SJSA1 (cell line): Measurements from ENCODE around the gene DTX3. TPM values are rescaled to one million over a fixed set of nuclear protein-coding genes. Genes with fewer than 3 reads are reported as not detected.
"Not testable (repeated sequence)": the region's sequence is repeated elsewhere in the genome, so short reads cannot be mapped to it uniquely, and the experiment has no call there.

Experiments
- DNase-seq, 2 experiments: peaks; one replicate each; pipeline ENCODE4 v3.0.0-alpha.2; 2015 to 2020; ENCODE audit warnings: low spot score in 2 of 2, low read depth in 1 of 2
- H3K27ac ChIP-seq: fragments of 250-450 bp; sonication (Bioruptor Pico); 2 replicates; pipeline ENCODE4 v1.5.1; 2020; ENCODE audit warnings: mild to moderate bottlenecking, moderate library complexity
- H3K27me3 ChIP-seq: fragments of 250-450 bp; sonication (Bioruptor Pico); replicated peaks from 2 replicates; pipeline ENCODE4 v1.5.1; 2020; ENCODE audit warnings: mild to moderate bottlenecking, moderate library complexity
- H3K36me3 ChIP-seq: fragments of 250-450 bp; sonication (Bioruptor Pico); 2 replicates; pipeline ENCODE4 v1.5.1; 2020; ENCODE audit warnings: mild to moderate bottlenecking
- H3K4me1 ChIP-seq: fragments of 250-450 bp; sonication (Bioruptor Pico); replicated peaks from 2 replicates; pipeline ENCODE4 v1.6.1; 2021; ENCODE audit warnings: mild to moderate bottlenecking
- H3K4me3 ChIP-seq: fragments of 250-450 bp; sonication (Bioruptor Pico); 2 replicates; pipeline ENCODE4 v1.5.1; 2020; ENCODE audit warnings: mild to moderate bottlenecking
- H3K9me3 ChIP-seq: fragments of 250-450 bp; sonication (Bioruptor Pico); replicated peaks from 2 replicates; pipeline ENCODE4 v1.5.1; 2020; ENCODE audit warnings: mild to moderate bottlenecking
- total RNA-seq: library from RNA; depleted of rRNA; stranded (reverse); fragments of >200 nt; shearing (Covaris generic); gene quantifications from 2 replicates; pipeline ENCODE4 v1.2.3, GENCODE V29; 2014; rRNA removed

The DTX3 gene, protein sequence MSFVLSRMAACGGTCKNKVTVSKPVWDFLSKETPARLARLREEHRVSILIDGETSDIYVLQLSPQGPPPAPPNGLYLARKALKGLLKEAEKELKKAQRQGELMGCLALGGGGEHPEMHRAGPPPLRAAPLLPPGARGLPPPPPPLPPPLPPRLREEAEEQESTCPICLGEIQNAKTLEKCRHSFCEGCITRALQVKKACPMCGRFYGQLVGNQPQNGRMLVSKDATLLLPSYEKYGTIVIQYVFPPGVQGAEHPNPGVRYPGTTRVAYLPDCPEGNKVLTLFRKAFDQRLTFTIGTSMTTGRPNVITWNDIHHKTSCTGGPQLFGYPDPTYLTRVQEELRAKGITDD
- 187 and 286 TPM in 2 replicates for total RNA-seq

DNA sequence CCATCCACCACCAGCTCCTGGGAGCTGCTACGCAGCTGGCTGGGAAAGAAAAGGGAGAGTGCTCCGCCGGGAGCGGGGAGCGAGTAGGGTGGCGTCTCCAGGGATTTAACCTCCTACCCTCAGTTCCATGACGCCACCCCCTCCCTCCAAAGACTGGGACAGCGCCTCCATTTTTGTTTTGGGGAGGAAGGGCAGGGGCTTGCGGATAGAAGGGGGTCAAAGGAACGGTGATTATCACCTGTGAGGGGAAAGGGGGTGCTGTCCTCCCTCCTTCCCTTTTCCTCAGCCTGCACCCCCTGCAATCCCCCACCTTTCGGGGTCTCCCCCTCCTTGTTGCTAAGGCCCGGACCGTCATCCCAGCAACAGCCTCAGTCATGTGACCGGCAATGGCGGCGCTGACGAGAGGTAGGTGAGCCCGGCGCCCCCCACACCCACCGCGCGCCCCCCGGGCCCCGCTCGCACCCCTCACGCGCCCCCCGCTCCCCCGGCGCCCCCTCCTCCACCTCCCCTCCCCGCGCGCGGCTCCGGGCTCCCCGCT lies at the start of gene DTX3:
Gene DTX3, plus strand, starts transcription at position 371 of the 538 bp plus-strand sequence. CDS start 1,694 bp downstream, outside the sequence.
- peaks cover 82% of the 10 kb centered on the region for H3K36me3 ChIP-seq
- H3K9me3 ChIP-seq, result 0 out of 2 replicates have a peak, but pooled peaks cover 4% of the 10 kb centered on the region
- peak within 1 kb of the TSS; percentile 69 for H3K27ac ChIP-seq
- peaks cover 23% of the 10 kb centered on the region for H3K4me1 ChIP-seq
- peak within 1 kb of the TSS; percentile 53 for H3K4me3 ChIP-seq
- no peaks in the 10 kb centered on the region for H3K27me3 ChIP-seq
- no peak for DNase-seq

DNA sequence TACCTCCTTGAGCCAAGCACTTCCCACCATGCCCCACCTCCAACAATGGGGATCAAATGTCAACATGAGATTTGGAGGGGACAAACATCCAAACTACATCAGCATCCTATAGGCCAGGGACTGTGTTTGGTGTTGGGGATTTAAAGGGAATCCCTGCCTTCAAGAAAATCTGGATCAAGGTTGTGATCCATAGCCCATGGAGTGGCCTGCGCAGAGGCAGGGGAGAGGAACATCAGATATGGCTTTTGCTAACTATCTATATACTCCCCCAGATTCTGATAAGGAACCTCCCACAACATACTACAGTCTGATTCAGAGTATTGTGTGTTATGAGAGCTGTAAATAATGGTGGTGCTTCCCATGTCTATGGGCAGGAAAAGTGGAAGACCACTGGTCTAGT lies 49.7 kb upstream of the DTX3 start:
- no peak overlapping the region for H3K27ac ChIP-seq
- no peaks in the 10 kb centered on the region for H3K9me3 ChIP-seq
- no peaks in the 10 kb centered on the region for H3K36me3 ChIP-seq
- no peak overlapping the region for H3K4me3 ChIP-seq
- 0 out of 2 replicates have a peak, but pooled peaks cover 4% of the 10 kb centered on the region for H3K27me3 ChIP-seq
- peaks cover 27% of the 10 kb centered on the region for H3K4me1 ChIP-seq
- DNase-seq, result peak; percentile 76 to 81

DNA sequence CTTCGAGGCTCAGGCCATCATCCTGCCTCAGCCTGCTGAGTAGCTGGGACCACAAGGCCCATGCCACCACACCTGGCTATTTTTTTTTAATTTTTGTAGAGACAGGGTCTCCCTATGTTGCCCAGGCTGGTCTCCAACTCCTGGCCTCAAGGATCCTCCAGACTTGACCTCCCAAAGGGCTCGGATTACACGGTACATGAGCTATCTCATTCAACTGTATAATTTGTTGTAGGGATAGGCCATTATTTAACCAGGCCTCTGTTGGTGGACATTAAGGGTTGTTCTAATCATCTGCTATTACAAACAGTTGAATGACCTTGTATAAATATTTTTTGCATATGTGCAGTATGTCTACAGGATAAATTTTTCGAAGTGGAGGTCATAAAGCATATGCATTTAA lies 45.8 kb upstream of the DTX3 start:
- Histone ChIP-seq H3K9me3 (peaks cover 8% of the 10 kb centered on the region), H3K4me1 (peaks cover 7% of the 10 kb centered on the region), H3K27me3 (peaks cover 31% of the 10 kb centered on the region), H3K4me3 (no peak overlapping the region), H3K36me3 (no peaks in the 10 kb centered on the region), H3K27ac (no peak overlapping the region)
- peak; percentile 69 to 86 for DNase-seq

DNA sequence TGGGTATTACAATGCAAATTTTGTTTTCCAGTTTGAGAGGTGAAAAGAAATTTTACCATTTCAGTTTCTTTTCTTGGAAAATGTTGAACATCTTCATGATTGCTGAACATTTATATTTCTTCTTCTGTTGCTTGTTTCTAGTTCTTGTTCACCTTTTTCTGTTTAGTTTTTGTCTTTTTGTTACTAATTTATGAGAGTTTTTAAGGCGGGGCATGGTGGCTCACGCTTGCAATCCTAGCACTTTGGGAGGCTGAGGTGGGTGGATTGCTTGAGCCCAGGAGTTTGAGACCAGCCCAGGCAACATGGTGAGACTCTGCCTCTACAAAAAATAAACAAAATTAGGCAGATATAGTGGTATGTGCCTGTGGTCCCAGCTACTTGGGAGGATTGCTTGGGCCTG lies 44.1 kb upstream of the DTX3 start:
- Histone ChIP-seq H3K9me3 (peaks cover 13% of the 10 kb centered on the region), H3K4me1 (peaks cover 7% of the 10 kb centered on the region), H3K4me3 (no peak overlapping the region), H3K27me3 (peaks cover 42% of the 10 kb centered on the region), H3K36me3 (no peaks in the 10 kb centered on the region), H3K27ac (no peak overlapping the region)
- DNase-seq, result peak; percentile 81 to 86

DNA sequence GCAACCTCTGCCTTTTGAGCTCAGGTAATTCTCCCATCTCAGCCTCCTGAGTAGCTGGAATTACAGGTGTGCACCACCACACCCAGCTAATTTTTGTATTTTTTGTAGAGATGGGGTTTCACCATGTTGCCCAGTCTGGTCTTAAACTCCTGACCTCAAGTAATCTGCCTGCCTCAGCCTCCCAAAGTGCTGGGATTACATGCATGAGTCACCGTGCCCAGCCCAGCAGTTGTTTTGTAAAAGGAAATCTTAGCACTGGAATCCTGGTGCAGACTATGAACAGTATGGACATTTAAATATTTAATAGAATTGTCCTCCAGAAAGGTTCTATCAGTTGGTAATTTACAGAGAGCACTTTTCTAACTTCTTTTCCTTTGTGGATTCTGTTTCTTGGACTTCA lies 43.5 kb upstream of the DTX3 start:
- DNase-seq, H3K27ac ChIP-seq, H3K36me3 ChIP-seq, H3K4me1 ChIP-seq, H3K4me3 ChIP-seq: not testable (repeated sequence)
- Histone ChIP-seq H3K9me3 (peaks cover 13% of the 10 kb centered on the region), H3K27me3 (peaks cover 48% of the 10 kb centered on the region)

DNA sequence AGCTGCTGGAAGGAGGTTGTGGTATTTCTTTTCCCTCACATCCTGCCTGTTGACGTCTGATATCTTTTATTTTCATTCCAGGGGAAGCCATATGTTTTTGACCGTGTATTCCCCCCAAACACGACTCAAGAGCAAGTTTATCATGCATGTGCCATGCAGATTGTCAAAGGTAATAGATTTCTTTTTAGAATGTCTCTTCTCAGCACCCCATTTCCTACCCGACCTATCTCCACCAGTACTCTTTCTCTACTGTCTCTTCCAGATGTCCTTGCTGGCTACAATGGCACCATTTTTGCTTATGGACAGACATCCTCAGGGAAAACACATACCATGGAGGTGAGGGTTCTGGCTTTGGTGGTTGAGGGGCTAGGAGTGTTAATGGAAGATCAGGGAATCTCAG lies 41.3 kb upstream of the DTX3 start:
- Histone ChIP-seq H3K9me3 (peaks cover 13% of the 10 kb centered on the region), H3K36me3 (no peaks in the 10 kb centered on the region), H3K4me1 (peaks cover 7% of the 10 kb centered on the region), H3K27ac (no peak overlapping the region), H3K27me3 (peaks cover 63% of the 10 kb centered on the region), H3K4me3 (no peak overlapping the region)
- DNase-seq, result peak; percentile 78 to 84

DNA sequence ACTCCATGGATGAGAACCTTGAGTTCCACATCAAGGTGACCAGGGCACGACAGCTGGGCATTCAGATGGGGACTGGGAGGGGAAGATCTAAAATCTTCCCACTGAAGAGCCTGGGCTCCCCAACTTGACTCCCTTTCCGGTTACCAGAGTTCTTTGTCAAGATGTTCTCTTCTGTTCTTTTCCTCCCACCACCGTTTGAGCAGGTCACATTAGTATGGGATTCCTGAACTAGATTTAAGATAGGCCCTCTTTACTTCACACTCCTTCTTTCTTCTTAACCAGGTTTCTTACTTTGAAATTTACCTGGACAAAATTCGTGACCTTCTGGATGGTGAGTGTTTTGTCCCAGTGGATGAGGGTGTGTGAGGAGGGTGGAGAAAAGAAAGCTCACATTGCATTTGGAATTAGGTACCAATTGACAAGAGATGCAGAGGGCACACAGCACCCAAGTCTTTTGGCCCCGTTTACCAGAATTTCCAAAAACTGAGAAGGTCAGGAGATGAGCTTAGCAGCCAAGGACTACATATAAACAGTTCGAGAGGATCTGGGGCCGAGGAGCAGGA lies 40.4 kb upstream of the DTX3 start:
- peaks cover 7% of the 10 kb centered on the region for H3K4me1 ChIP-seq
- H3K4me3 ChIP-seq, result no peak overlapping the region
- peak; percentile 73 to 83 for DNase-seq
- peaks cover 71% of the 10 kb centered on the region for H3K27me3 ChIP-seq
- H3K9me3 ChIP-seq, result peaks cover 13% of the 10 kb centered on the region
- no peaks in the 10 kb centered on the region for H3K36me3 ChIP-seq
- no peak overlapping the region for H3K27ac ChIP-seq

DNA sequence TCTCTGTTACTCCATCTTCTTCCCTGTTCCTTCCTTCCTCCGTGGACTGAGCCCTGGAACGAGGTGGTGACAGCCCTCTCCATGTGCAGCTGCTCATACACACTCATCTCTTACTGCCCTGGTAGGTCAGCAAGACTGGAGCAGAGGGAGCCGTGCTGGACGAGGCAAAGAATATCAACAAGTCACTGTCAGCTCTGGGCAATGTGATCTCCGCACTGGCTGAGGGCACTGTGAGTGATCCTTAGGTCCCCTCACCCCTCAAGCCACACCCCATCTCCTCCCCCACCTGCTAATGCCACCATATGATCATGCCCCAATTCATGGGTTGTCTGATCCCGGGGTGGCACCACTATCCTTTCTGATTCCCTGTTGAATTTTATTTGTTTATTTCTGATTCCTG lies 35.8 kb upstream of the DTX3 start:
- no peak overlapping the region for H3K27ac ChIP-seq
- H3K4me3 ChIP-seq, result no peak overlapping the region
- H3K27me3 ChIP-seq, result peaks cover 62% of the 10 kb centered on the region
- no peaks in the 10 kb centered on the region for H3K36me3 ChIP-seq
- H3K9me3 ChIP-seq, result peaks cover 5% of the 10 kb centered on the region
- DNase-seq, result peak in 1 of 2 experiments; percentile 76
- H3K4me1 ChIP-seq, result no peaks in the 10 kb centered on the region

DNA sequence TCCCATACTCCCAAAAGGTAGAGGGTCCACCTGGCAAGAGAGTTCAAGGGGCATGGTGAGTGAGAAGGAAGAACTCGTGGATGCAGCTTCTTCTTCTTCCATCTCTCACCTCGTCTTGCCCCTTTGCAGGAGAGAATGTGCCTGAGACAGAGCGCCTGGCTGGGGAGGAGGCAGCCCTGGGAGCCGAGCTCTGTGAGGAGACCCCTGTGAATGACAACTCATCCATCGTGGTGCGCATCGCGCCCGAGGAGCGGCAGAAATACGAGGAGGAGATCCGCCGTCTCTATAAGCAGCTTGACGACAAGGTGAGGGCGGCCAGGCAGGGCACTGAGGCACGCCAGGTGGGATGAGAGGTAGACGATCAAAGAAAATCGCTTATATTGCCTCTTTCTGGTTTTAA lies 34.8 kb upstream of the DTX3 start:
- peak in 1 of 2 experiments; percentile 76 for DNase-seq
- peaks cover 52% of the 10 kb centered on the region for H3K27me3 ChIP-seq
- H3K9me3 ChIP-seq, result no peaks in the 10 kb centered on the region; the same call in 1 of the 2 replicates
- H3K27ac ChIP-seq, result no peak overlapping the region
- no peaks in the 10 kb centered on the region for H3K4me1 ChIP-seq
- no peak overlapping the region for H3K4me3 ChIP-seq
- no peaks in the 10 kb centered on the region for H3K36me3 ChIP-seq

DNA sequence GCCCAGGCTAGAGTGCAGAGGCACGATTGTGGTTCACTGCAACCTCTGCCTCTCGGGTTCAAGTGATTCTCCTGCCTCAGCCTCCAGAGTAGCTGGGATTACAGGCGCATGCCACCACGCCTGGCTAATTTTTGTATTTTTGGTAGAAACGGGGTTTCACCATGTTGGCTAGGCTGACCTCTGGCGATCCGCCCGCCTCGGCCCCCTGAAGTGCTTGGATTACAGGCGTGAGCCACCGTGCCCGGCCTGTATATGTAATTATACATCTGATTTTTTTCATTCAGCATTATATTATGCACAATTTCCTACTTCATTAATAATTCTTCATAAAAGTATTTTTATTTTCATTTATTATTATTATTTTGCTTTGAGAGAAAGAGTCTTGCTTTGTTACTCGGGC lies 34.2 kb upstream of the DTX3 start:
- not testable (repeated sequence) for H3K9me3 ChIP-seq, H3K4me3 ChIP-seq, H3K27ac ChIP-seq, H3K4me1 ChIP-seq, H3K36me3 ChIP-seq
- DNase-seq, result peak in 1 of 2 experiments; percentile 84
- H3K27me3 ChIP-seq, result peaks cover 47% of the 10 kb centered on the region

DNA sequence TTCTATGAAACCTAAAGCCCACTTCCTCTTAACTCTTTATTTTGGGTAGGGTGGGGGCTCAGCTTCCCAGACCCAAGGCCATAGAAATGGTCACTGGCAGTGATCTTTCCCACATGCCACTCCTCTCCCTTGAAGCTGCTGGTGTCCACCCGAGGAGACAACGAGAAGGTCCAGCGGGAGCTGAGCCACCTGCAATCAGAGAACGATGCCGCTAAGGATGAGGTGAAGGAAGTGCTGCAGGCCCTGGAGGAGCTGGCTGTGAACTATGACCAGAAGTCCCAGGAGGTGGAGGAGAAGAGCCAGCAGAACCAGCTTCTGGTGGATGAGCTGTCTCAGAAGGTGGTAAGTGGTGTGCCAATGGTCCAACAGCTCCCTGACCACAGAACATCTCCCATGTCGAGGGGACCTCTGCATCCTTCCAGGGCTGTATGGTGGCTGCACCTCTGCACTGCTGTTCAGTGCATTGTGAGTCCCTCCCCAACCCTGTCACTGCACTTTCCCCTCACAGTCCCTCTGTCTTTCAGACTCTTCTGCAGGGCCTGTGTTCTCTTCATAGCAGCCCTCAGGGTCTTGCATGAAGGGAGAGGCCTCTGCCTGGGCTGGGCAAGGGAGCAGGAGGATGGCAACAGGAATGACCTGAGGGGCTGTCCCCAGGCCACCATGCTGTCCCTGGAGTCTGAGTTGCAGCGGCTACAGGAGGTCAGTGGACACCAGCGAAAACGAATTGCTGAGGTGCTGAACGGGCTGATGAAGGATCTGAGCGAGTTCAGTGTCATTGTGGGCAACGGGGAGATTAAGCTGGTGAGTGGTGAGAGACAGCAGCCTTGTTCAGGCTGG lies 32.5 kb upstream of the DTX3 start:
- Histone ChIP-seq H3K27ac (no peak overlapping the region), H3K4me1 (peaks cover 9% of the 10 kb centered on the region), H3K9me3 (no peaks in the 10 kb centered on the region; the same call in 1 of the 2 replicates), H3K27me3 (peaks cover 32% of the 10 kb centered on the region), H3K4me3 (no peak overlapping the region), H3K36me3 (no peaks in the 10 kb centered on the region)
- DNase-seq, result peak in 1 of 2 experiments; percentile 80

DNA sequence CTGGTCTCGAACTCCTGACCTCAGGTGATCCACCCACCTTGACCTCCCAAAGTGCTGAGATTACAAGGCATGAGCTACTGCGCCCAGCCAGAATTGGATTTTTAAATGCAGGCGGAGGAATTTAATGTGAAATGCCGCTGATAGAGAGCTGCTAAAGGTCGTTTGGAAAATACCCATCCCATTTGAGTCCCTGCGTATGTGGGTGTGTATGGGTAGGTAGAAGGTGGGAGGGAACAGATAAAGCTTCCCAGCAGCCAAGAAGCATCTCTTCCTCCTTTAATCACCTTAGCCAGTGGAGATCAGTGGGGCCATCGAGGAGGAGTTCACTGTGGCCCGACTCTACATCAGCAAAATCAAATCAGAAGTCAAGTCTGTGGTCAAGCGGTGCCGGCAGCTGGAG lies 29.8 kb upstream of the DTX3 start:
- Histone ChIP-seq H3K4me1 (peaks cover 11% of the 10 kb centered on the region), H3K9me3 (no peaks in the 10 kb centered on the region; the same call in 1 of the 2 replicates), H3K36me3 (no peaks in the 10 kb centered on the region), H3K27me3 (peaks cover 13% of the 10 kb centered on the region), H3K27ac (no peak overlapping the region), H3K4me3 (no peak overlapping the region)
- DNase-seq, result peak; percentile 69 to 84

DNA sequence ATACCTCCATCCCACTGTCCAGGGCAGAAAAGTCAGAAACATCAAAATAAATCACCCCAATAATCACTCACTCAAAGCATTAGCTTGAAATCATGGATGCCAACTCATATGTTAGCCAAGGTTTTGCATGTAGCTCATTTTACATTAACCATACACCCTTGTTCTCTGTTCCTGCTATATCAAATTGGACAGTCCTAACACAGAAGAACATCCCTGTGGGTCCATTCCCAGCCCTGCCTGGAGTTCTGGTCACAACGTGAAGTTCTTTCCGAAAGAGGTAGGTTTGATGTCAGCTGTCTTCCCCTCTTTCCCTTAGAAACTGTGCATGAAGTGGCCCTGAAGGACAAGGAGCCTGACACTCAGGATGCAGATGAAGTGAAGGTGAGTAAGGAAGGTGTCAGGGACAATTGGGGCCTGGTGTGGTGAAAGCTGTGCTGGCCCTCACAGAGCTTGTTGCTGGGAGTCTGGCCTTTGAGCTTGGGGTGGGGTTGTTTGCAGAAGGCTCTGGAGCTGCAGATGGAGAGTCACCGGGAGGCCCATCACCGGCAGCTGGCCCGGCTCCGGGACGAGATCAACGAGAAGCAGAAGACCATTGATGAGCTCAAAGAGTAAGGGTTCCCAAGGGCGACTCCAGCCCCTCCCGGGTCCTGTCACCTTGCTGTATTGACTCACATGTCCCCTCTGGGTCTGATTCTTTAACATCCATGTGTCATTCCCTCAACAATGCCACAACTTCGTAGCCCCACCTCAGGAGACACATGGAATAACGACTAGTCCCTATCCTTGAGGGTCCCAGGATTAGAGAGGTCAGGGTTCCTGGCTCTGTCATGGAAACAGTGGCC lies 28.6 kb upstream of the DTX3 start:
- H3K27ac ChIP-seq, result no peak overlapping the region
- no peaks in the 10 kb centered on the region; the same call in 1 of the 2 replicates for H3K9me3 ChIP-seq
- H3K36me3 ChIP-seq, result no peaks in the 10 kb centered on the region
- no peak overlapping the region for H3K4me3 ChIP-seq
- peaks cover 11% of the 10 kb centered on the region for H3K4me1 ChIP-seq
- peak; percentile 77 to 82 for DNase-seq
- peaks cover 3% of the 10 kb centered on the region for H3K27me3 ChIP-seq
